Measurements from ENCODE around the gene BBS1.
A peak's percentile ranks its signal among the peaks of the same experiment; 100 is the strongest.

Gene BBS1

DNA sequence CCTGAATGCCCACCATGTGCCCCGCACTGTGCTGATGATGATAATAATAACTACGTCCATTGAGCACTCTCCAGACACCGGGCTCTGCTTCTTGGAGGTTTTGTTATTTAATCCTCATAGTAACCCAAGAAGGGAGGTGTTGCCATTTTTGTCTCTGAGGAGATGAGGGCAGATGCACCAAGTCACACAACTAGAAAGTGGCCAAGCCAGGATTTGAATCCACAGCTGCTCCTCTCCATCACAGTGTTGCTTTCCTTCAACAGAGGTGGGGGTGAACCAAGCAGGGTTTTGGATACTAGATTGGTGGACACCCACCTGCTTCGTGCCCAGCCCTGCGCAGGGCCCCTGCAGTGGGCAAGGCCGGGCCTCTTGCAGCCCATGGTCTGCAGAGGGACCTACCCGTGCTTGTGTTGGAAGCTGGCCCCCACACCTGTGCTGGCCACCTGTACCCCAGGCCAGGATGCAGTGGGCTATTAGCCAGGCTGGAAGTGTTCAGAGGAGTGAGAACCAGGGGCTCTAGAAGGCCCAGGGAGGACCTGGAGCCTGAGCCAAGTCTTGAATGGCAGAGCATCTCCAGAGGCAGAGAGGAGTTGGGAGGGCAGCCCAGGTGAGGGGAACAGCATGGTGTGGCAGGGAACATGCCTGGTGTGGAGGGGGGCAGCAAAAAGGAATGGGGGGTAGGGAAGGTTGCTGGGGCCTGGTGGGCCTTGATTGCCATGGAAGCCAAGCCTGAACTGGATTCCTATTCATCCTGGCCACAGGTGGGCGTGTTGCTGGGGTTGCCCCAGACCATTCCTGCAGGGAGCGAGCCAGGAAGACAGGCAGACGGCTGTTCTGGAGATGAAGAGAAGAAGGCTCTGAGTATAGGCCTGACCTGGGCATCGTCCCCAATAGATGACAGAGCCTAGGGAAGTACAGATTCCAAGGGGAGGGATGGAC lies 32.9 kb upstream of the BBS1 start:
- DNase-seq: no peak

DNA sequence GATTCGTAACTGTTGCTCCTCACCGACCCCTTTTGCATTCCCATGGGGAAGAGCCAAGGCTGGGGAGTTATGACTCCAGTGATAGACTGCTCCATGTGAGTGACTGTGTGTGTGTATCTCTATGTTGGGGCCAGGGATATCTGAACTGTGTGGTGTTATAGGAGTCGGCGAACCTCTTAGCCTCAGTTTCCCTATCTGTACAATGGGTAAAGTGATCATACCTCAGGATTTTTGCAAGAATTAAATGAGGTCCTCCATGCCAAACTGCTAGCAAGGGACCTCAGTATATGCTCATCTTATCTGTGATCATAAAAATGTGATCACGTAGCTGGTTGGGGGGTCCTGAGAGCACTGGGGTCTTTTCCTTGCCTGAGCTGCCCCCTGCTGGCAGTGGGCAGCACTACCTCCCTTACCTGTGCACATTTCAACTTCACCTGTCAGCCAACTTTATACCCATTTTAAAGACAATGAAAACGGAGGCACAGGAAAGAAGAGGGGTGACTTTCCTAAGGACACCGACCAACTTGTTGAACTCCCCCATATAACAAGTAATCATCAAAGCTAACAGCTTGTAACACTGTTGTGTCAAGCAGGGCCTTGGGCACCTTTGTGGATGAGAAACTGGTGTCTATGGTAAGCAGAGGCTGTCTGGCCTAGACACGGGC lies 31.6 kb upstream of the BBS1 start:
- DNase-seq: no peak

DNA sequence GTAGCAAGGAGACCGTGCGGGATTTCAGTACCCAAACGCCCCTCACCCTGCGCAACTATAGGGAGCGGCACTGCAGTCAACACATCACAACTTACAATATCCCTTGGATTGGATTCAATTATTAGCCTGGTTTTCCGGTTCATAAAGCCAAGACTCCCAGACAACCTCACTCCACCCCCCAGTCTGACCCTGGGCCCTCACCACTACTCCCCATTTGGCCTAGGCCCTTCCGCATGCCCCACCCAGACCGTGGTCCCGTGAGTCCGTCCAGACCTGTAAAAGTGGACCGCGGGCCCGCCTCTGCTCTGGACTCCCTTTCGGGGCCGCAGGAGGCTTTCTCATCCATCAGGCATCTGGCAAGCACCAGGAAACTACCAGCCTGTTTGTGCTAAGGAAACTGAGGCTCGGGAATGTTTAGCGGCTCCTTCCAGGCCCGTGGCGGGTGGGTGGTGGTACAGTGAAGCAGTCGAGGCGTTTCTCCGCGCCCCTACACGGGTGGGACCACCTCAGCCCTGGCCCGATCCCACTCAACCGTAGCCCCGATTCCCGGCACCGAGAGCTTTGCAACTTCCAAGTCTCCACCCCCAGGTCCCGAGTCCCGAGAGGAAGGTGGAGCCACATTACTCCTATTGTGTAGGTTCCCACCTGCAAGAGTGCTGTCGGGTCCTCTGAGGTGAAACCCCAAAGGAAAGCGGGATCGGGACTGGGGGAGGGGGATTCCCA lies 30.9 kb upstream of the BBS1 start:
- DNase-seq: peak; percentile 75

DNA sequence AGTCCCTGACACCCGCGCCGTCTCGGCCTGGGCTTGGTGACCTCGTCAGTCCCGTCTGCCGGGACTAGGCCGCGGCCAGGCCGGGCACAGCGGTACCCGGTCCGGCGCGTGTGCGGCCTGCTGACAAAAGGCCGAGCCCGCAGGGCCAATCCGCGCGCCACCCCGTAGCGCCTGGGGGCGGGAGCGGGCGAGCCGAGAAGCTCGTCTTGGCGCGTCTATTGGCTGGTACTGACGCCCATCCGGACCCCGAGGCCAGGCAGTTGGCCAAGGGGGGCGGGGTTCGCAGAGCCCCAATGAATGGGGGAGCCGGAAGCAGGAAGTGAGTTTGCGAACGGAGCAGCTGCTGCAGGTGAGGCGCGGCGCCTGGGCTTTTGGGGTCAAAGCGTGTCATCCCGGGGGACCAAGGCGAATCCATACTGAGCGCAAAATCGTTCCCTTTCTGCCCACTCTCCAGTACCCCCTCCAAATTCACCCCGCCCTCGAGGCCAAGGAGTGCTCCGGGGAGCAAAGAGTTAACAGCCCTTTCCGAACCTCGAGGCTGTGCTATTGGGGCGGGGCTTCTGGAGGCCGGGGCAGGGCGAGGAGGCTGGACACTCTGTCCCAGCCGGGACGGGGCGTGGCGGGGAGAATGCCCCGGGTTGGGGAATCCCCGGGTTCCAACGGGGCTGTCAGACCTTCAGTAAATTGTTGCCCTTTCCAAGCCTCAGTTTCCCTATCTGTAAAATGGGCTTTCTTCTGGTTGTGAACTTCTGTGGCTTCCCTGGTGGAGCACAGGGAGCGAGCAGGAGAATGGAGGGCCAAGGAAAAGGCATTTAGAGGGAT lies 30.1 kb upstream of the BBS1 start, which contains the start of gene DPP3:
Gene DPP3, plus strand, starts transcription at position 318 of the 822 bp plus-strand sequence. CDS start 1,767 bp downstream, outside the sequence.
- peak; percentile 97 for DNase-seq

DNA sequence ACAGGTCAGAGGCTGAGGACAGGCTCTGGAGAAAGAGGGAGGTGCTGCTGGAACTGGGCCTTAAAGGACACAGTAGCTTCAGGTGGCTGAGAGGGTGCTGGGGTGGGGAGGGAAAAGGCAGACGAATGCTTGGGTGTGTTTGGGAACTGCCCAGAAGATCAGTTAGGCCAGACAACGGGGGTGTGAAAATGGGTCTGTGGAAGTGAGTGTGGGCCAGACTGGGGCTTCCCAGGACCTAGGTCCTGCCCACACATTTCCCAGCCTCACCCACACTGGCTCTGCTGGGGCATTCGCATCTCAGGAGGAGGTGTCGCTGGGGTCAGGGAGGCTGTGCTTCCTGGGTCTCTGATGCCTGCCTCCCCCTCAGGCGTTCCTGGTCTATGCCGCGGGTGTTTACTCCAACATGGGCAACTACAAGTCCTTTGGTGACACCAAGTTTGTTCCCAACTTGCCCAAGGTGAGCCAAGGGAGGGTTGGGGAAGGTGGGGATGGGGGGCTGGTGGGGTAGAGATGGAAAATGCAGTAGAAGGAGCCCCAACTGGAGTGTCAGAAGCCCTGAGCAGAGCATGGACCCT lies 25.5 kb upstream of the BBS1 start:
- no peak for DNase-seq

DNA sequence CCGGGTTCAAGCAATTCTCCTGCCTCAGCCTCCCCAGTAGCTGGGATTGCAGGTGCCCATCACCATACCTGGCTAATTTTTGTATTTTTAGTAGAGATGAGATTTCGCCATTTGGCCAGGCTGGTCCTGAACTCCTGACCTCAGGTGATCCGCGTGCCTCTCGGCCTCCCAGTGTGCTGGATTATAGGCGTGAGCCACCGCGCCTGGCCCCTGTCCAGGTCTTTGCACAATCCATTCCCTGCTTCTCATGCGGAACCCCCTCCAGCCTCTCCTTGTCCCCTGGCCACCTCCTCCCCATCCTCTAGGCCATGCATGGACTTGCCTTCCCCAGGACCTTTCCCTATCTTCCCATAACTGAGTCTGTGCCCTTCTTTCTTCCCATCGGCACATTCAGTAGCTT lies 21.5 kb upstream of the BBS1 start:
- no peak for DNase-seq

DNA sequence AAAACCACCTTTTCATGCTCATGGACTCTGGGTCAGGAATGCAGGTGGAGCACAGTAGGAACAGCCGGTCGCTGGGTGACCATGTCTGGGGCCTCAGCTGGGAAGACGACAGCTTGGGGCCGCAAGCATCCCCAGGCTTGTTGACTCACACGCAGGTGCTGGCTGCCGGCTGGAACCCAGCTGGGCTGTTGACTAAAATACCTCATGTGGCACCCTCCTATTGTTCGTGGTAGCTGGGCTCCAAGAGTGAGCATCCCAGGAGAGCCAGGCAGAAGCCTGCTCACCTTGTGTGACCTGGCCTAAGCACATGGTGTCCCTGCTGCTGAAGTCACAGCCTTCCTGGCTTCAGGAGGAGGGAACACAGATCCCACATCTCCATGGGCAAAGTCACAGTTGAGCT lies 20.8 kb upstream of the BBS1 start:
- DNase-seq: peak; percentile 94

DNA sequence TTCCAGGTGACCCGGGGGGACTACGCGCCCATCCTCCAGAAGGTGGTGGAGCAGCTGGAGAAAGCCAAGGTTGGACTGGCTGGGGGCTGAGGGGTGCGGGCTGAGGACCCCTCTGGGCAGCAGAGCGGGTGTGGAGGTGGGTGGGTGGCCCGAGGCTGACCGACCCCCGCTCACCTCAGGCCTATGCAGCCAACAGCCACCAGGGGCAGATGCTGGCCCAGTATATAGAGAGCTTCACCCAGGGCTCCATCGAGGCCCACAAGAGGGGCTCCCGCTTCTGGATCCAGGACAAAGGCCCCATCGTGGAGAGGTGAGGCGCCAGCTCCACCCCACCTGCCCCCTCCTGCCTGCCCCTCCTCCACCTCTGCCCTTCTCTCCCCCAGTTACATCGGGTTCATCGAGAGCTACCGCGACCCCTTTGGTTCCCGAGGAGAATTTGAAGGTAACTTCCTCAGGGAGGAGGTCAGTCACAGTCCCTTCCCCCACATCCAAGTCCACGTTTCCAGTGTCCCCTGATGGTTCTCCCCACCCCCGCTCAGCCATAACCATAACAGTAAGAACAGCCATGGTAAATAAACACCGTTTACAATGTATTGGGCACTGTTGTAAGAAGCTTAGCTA lies 19.0 kb upstream of the BBS1 start:
- DNase-seq: no peak

DNA sequence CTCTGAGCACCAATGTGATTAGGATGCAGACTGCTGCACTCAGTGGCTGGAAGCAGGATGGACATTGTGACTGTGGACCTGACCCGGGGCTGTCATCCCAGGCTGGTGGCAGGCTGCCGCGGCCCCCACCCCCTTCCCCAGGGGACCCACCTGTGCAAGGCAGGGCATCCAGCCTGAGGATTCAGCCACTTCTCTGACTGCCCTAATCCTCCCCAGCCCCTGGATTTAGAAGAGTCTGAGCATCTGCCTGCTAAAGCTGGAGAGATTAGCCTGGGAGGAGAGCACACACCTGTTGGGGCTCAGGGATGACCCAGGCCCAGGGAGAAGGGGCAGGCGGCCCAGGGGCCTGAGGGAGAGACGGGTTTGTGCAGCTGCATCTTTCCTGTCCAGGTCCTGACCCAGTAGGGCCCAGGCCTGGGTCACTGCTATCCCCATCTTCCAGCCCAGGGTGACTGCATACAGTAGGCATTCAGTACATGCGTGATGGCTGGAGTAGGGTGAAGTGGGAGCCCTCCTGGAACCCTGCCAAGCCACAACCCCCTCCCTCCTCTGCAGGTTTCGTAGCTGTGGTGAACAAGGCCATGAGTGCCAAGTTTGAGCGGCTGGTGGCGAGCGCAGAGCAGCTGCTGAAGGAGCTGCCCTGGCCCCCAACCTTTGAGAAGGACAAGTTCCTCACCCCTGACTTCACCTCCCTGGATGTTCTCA lies 18.1 kb upstream of the BBS1 start:
- DNase-seq: no peak

DNA sequence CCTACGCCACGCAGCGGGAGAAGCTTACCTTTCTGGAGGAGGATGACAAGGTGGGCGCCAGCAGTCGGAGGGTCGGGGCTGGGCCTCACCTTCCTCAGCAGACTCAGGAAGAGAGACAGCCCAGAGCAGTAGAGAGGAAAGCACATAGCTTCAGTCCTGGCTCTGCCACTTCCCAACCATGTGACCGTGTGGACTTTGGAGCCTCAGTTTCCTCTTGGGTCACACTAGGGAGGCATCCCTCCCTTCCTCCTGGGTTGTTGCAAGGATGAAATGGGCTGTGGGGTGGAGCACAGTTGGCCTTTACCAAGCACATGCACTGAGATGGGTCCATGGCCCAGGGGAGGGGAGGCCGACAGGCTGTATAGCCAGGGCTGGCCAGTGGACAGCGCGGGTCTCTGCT lies 17.3 kb upstream of the BBS1 start:
- no peak for DNase-seq

DNA sequence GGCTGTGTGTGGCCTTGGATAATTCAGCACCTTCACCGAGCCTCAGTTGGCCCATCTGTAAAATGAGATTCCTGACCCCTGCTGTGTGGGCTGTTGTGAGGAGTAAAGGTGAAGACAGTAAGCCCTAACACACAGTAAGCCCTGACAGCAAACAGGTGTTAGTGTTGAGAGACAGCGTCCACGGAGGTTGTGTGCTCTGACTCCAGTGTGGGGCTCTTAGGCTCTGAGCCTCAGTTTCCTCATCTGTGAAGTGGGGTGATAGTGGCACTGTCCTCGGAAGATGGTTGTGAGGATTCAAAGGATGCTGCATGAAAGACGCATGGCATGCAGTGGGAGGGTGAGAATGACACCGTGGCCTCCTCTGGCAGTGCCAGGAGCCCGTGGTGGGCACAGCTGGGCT lies 16.0 kb upstream of the BBS1 start:
- no peak for DNase-seq

DNA sequence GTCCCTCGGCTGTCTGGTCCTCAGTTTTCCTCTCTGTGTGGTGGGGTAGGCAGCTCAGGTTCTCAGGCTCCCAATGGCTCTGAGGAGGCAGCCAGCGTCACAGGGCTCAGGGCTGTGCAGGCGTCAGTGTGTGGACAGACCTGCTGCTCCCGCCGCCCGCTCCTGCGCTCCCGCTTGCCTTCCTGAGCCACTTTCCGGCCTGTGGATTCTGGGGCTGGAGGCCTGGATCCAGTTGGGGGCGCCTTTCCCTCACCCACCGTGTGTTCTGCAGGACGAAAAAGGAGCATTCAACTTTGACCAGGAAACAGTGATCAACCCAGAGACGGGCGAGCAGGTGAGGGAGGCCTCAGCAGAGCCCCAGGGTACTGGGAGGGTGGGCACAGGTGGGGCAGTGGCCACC lies 15.5 kb upstream of the BBS1 start:
- DNase-seq: no peak

DNA sequence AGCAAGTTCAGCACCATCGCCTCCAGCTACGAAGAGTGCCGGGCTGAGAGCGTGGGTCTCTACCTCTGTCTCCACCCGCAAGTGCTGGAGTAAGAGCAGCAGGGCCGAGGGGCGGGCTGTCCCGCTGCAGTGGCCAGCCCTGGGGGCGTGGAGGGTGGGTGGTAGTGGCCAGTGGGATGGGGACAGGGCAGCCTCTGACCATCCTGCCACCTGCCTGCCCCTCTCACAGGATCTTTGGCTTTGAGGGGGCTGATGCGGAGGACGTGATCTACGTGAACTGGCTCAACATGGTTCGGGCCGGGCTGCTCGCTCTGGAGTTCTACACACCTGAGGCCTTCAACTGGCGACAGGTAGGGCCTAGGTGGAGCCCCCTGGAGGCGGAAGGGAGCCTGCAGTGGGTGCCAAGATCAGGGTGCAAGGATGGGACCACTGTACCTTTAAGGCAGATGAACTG lies 15.0 kb upstream of the BBS1 start:
- no peak for DNase-seq

DNA sequence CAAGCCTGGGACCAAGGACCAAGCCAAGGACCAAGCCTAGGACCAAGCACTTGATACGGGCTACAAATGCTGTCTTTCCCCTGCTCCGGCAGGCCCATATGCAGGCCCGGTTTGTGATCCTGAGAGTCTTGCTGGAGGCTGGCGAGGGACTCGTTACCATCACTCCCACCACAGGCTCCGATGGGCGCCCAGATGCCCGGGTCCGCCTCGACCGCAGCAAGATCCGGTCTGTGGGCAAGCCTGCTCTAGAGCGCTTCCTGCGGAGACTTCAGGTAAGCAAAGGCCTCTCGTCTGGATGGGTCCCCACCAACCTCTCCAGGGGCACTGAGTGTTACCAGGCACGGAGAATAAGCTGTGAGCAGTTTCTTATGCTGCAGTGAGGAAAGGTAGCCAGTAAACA lies 13.2 kb upstream of the BBS1 start:
- DNase-seq: no peak

DNA sequence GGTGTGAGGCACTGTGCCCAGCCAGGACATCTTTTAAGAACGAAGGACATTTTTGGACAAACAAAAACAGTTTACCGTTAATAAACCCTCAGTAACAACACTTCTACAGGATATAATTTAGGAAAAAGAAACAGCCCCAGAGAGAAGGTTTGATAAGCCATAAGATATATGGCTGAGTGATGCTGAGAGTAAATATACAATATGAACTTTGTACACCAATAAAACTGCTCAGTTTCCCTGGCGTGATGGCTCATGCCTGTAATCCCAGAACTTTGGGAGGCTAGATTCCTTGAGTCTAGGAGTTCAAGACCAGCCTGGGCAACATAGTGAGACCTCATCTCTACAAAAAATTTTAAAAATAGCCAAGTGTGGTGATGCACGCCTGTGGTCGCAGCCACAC lies 11.9 kb upstream of the BBS1 start:
- DNase-seq: no peak

DNA sequence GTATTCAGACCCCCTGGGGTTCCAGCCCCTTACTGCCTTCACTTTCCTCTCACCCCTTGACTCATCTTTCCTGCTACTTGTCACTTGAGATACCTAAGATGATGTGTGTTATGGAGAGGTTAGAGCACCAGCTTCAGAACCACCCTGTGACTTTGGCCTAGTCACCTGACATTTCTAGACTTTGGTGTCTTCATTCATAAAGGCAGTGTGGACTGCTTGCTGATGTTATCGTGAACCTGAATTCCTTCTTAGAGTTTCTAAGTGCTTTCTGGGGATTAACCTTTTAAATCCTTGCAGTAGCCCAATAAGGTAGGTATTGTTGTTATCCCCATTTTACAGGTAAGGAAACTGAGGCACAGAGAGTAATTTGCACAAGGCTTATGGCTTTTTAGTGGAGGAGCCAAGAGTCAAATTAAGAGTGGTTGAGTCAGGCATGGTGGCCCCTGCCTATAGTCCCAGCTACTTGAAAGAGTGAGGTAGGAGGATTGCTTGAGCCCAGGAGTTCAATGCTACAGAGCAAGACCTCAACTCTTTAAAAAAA lies 5.1 kb upstream of the BBS1 start:
- DNase-seq: no peak

DNA sequence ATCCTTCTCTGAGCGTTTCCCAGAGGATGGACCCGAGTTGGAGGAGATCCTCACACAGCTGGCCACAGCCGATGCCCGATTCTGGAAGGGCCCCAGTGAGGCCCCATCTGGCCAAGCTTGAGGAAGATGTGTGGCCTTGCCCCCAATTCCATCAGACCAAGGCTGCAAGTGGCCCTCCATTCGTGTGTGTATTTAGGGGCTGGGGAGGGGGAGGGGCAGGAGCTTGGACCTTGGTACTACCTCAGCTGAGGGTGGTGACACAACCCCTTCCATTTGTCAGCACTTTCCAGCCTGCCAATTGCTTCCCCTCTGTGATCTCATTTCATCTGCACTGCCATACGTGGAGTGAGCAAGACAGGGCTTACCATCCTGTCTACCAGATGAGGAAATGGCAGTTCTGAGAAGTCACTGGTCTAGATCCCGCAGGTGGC lies 1.3 kb upstream of the BBS1 start:
- no peak for DNase-seq

DNA sequence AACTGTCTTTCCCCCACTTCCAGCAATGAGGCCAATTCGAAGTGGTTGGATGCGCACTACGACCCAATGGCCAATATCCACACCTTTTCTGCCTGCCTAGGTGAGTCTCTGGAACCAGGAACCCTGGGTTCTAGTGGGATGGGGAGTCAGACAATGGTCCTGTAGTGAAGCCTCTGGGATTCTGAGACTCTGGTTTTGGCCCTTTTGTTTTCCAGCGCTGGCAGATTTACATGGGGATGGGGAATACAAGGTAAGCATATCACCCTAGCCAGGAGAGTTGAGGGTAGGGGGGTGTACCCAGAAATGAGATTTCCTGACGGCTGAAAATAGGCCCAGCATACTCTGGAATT lies 530 bp downstream of the BBS1 start:
- DNase-seq: no peak

DNA sequence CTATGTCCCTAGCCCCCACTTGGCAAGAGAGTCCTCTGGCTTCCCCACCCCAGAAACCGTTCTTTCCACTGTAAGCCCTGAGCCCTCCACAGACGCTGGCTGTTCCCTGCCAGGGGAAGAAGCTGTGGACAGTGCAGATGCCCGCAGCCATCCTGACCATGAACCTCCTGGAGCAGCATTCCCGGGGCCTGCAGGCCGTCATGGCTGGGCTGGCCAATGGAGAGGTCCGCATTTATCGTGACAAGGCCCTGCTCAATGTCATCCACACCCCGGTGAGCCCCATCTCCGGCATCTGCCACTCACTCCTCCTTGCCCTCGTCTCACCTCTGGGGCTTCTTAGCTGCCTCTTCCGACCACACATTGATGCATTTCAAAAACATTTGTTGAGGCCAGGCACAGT lies 13.2 kb downstream of the BBS1 start:
- DNase-seq: no peak

DNA sequence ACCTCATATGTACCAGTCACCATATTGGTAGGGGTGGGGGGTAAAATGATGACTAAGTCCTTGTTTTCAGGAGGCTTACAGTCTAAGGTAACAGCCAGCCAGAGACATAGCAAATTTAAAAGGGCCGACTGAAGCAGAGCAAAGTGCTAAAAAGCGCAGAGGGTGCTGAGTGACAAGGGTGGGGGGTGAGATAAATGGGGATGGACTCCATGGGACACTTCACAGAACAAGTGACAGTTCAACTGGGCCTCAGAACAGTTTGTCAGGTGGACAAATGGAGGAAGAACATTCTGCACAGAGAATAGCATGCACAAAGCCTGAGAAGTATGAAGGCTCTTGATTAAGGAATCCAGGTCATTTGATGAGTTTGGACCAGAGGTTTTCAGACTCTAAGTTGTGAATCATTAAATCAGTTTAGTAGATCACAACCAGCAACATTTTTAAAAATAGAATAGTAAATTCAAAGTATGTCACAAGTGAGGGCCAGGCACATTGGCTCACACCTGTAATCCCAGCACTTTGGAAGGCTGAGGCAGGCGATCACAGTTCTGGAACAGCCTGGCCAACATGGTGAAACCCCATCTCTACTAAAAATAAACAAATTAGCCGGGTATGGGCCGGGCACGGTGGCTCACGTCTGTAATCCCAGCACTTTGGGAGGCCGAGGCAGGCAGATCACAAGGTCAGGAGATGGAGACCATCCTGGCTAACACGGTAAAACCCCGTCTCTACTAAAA lies 14.0 kb downstream of the BBS1 start:
- no peak for DNase-seq

Measured in COR-L47 (cell line).